H9 (cell line): ENCODE measurements around the gene TRPM1. TPM values are rescaled to one million over a fixed set of nuclear protein-coding genes. Genes with fewer than 3 reads are reported as not detected.

Experiments used
- DNase-seq: peaks from one replicate; pipeline ENCODE4 v3.0.0-alpha.2; 2017
- H2AFZ ChIP-seq: one replicate; pipeline ENCODE4 v1.6.1; 2013; ENCODE audit warnings: mild to moderate bottlenecking, low read length, control low read depth, moderate library complexity
- H2AK5ac ChIP-seq: 2 replicates; pipeline ENCODE4 v1.6.1; 2013; ENCODE audit warnings: low read length, control low read depth, mixed read lengths; ENCODE audit not compliant: insufficient read length
- H2BK120ac ChIP-seq: one replicate; pipeline ENCODE4 v1.6.1; 2013; ENCODE audit warnings: low read depth, mild to moderate bottlenecking, low read length, control low read depth, inconsistent platforms; ENCODE audit not compliant: poor library complexity, severe bottlenecking
- H2BK12ac ChIP-seq: 2 replicates; pipeline ENCODE4 v1.6.1; 2013; ENCODE audit warnings: low read length, control low read depth, mixed read lengths, low read depth; ENCODE audit not compliant: insufficient read length
- H2BK15ac ChIP-seq: 2 replicates; pipeline ENCODE4 v1.6.1; 2013; ENCODE audit warnings: low read depth, low read length, control low read depth
- H2BK20ac ChIP-seq: one replicate; pipeline ENCODE4 v1.6.1; 2013; ENCODE audit warnings: low read depth, mild to moderate bottlenecking, low read length, control low read depth, inconsistent platforms; ENCODE audit not compliant: poor library complexity, severe bottlenecking
- H2BK5ac ChIP-seq: 2 replicates; pipeline ENCODE4 v1.6.1; 2013; ENCODE audit warnings: low read length, control low read depth, mixed read lengths; ENCODE audit not compliant: insufficient read length
- H3K14ac ChIP-seq: 2 replicates; pipeline ENCODE4 v1.6.1; 2013; ENCODE audit warnings: low read length, control low read depth; ENCODE audit not compliant: insufficient read depth
- H3K18ac ChIP-seq: 2 replicates; pipeline ENCODE4 v1.6.1; 2013; ENCODE audit warnings: low read depth, mild to moderate bottlenecking, mixed read lengths, low read length, control low read depth; ENCODE audit not compliant: insufficient read length
- H3K23ac ChIP-seq: 2 replicates; pipeline ENCODE4 v1.6.1; 2013; ENCODE audit warnings: low read length, control low read depth, mixed read lengths, low read depth; ENCODE audit not compliant: insufficient read length
- H3K23me2 ChIP-seq: 2 replicates; pipeline ENCODE4 v1.6.1; 2013; ENCODE audit warnings: low read depth, mild to moderate bottlenecking, mixed read lengths, low read length, control low read depth; ENCODE audit not compliant: insufficient read length, poor library complexity, severe bottlenecking
- H3K27ac ChIP-seq: 2 replicates; pipeline ENCODE4 v1.5.1; 2013; ENCODE audit warnings: low read length, control low read depth, mixed read lengths, low read depth; ENCODE audit not compliant: insufficient read length
- H3K27me3 ChIP-seq: 2 replicates; pipeline ENCODE4 v1.6.1; 2013; ENCODE audit warnings: low read length, control low read depth, inconsistent platforms; ENCODE audit not compliant: insufficient read depth
- H3K4ac ChIP-seq: 2 replicates; pipeline ENCODE4 v1.6.1; 2013; ENCODE audit warnings: low read depth, mild to moderate bottlenecking, control low read depth, inconsistent platforms, low read length, moderate library complexity
- H3K4me1 ChIP-seq: 2 replicates; pipeline ENCODE4 v1.6.1; 2013; ENCODE audit warnings: low read length, control low read depth, inconsistent platforms; ENCODE audit not compliant: insufficient read depth
- H3K4me2 ChIP-seq: 2 replicates; pipeline ENCODE4 v1.6.1; 2013; ENCODE audit warnings: low read length, control low read depth, mixed read lengths; ENCODE audit not compliant: insufficient read length, insufficient read depth
- H3K56ac ChIP-seq: 2 replicates; pipeline ENCODE4 v1.6.1; 2013; ENCODE audit warnings: low read depth, mild to moderate bottlenecking, mixed read lengths, low read length, control low read depth; ENCODE audit not compliant: insufficient read length
- H3K79me1 ChIP-seq: 2 replicates; pipeline ENCODE4 v1.6.1; 2013; ENCODE audit warnings: low read depth, mild to moderate bottlenecking, moderate library complexity, low read length, control low read depth, inconsistent platforms; ENCODE audit not compliant: insufficient read depth, poor library complexity, severe bottlenecking
- H3K79me2 ChIP-seq: 2 replicates; pipeline ENCODE4 v1.6.1; 2013; ENCODE audit warnings: low read length, control low read depth, inconsistent platforms; ENCODE audit not compliant: insufficient read depth
- H3K9ac ChIP-seq: 2 replicates; pipeline ENCODE4 v1.6.1; 2013; ENCODE audit warnings: low read length, control low read depth, mixed read lengths; ENCODE audit not compliant: insufficient read length; ENCODE audit errors: extremely low read depth
- H3K9me3 ChIP-seq: one replicate; pipeline ENCODE4 v1.6.1; 2013; ENCODE audit warnings: low read depth, low read length, inconsistent platforms; ENCODE audit not compliant: control insufficient read depth
- H3T11ph ChIP-seq: one replicate; pipeline ENCODE4 v1.6.1; 2013; ENCODE audit warnings: mild to moderate bottlenecking, low read length, control low read depth, inconsistent platforms
- H4K20me1 ChIP-seq: one replicate; pipeline ENCODE4 v1.6.1; 2013; ENCODE audit not compliant: control insufficient read depth, insufficient read length, insufficient read depth
- H4K5ac ChIP-seq: 2 replicates; pipeline ENCODE4 v1.6.1; 2013; ENCODE audit warnings: low read depth, mild to moderate bottlenecking, mixed read lengths, low read length, control low read depth; ENCODE audit not compliant: insufficient read length
- H4K8ac ChIP-seq: replicated peaks from 2 replicates; pipeline ENCODE4 v1.6.1; 2013; ENCODE audit warnings: low read length, control low read depth, mixed read lengths, low read depth; ENCODE audit not compliant: insufficient read length
- H4K91ac ChIP-seq: 2 replicates; pipeline ENCODE4 v1.6.1; 2013; ENCODE audit warnings: low read depth, mild to moderate bottlenecking, moderate library complexity, mixed read lengths, low read length, control low read depth; ENCODE audit not compliant: insufficient read length
- H3K27ac Mint-ChIP-seq, 3 experiments: 2 replicates in 2 of 3; 3 replicates in 1 of 3; pipeline ENCODE4 v1.8.0; 2020 to 2021; ENCODE audit warnings: mixed read lengths in 3 of 3, mild to moderate bottlenecking in 1 of 3, moderate library complexity in 1 of 3
- H3K27me3 Mint-ChIP-seq: 2 replicates; pipeline ENCODE4 v1.8.0; 2021; ENCODE audit warnings: low read depth, mild to moderate bottlenecking, moderate library complexity, mixed read lengths
- H3K36me3 Mint-ChIP-seq, 3 experiments: 2 replicates in 2 of 3; 3 replicates in 1 of 3; pipeline ENCODE4 v1.8.0; 2020 to 2021; ENCODE audit warnings: low read depth in 3 of 3, mixed read lengths in 3 of 3; ENCODE audit not compliant: insufficient read depth in 1 of 3
- H3K4me1 Mint-ChIP-seq, 2 experiments: 2 replicates each; pipeline ENCODE4 v1.8.0; 2020; ENCODE audit warnings: mixed read lengths in 2 of 2
- H3K4me3 Mint-ChIP-seq, 2 experiments: 2 replicates in 1 of 2; 3 replicates in 1 of 2; pipeline ENCODE4 v1.8.0; 2020 to 2021; ENCODE audit warnings: mild to moderate bottlenecking in 2 of 2, mixed read lengths in 2 of 2, moderate library complexity in 1 of 2
- H3K9me3 Mint-ChIP-seq, 2 experiments: 2 replicates in 1 of 2; 3 replicates in 1 of 2; pipeline ENCODE4 v1.8.0; 2020; ENCODE audit warnings: mild to moderate bottlenecking in 2 of 2, mixed read lengths in 2 of 2, moderate library complexity in 1 of 2
- CTCF ChIP-seq: fragments of 200-600 bp; sonication (generic); conservative IDR thresholded peaks from 3 replicates; pipeline ENCODE4 v1.8.0; 2021; ENCODE audit warnings: antibody characterized with exemption, mild to moderate bottlenecking
- WGBS: extraction: QIAGEN DNeasy Blood & Tissue Kit; methylation state at CpG from one replicate; pipeline ENCODE4 v1.1.7; 2013; ENCODE audit warnings: missing lambda C conversion rate, low lambda C conversion rate, mixed read lengths; ENCODE audit not compliant: insufficient read length; ENCODE audit errors: extremely low coverage; 5-methylcytosine and 5-hydroxymethylcytosine counted together
- total RNA-seq: library from RNA; stranded (reverse); gene quantifications from 2 replicates; pipeline ENCODE4 v1.2.1, GENCODE V29; 2021

The TRPM1 gene
- total RNA-seq, 1 experiment from 2014 or later = not detected

- no peak overlapping the region for H3K23ac ChIP-seq
- H3K9ac ChIP-seq = no peak overlapping the region
- Mint-ChIP-seq H3K4me3 (no peak overlapping the region), H3K27ac (0 out of 7 replicates have a peak overlapping the region, but pooled peaks of 1 of the 3 experiments have one; percentile 2), H3K9me3 (peaks cover 21 to 24% of the 10 kb centered on the region in 2 experiments), H3K4me1 (peaks cover 16 to 18% of the 10 kb centered on the region in 2 experiments), H3K27me3 (no peaks in the 10 kb centered on the region; the same call in 1 of the 2 replicates), H3K36me3 (peaks cover 6 to 19% (median 7%) of the 10 kb centered on the region in 3 experiments; a peak in 6 of 7 replicates)
- H4K91ac ChIP-seq = no peak overlapping the region
- H3K4ac ChIP-seq = no peak overlapping the region
- no peak overlapping the region for H3K27ac ChIP-seq
- TF ChIP-seq CTCF = no peak
- H3K27me3 ChIP-seq = no peaks in the 10 kb centered on the region
- no peaks in the 10 kb centered on the region for H3K9me3 ChIP-seq
- H2BK12ac ChIP-seq = no peak overlapping the region
- no peak overlapping the region for H2BK15ac ChIP-seq
- no peak overlapping the region for H2AK5ac ChIP-seq
- WGBS = no CpG with 5 or more reads among the region's 2 CpGs
- H3K79me1 ChIP-seq = no peaks in the 10 kb centered on the region
- H3K79me2 ChIP-seq = no peaks in the 10 kb centered on the region
- no peak overlapping the region for H3K14ac ChIP-seq
- H4K8ac ChIP-seq = no peak overlapping the region
- no peak overlapping the region for H4K5ac ChIP-seq
- H2BK120ac ChIP-seq = no peak overlapping the region
- no peak overlapping the region for H2AFZ ChIP-seq
- no peak overlapping the region for H2BK20ac ChIP-seq
- no peaks in the 10 kb centered on the region for H3K23me2 ChIP-seq
- H3T11ph ChIP-seq = no peak overlapping the region
- H3K18ac ChIP-seq = no peak overlapping the region
- H3K4me2 ChIP-seq = no peak overlapping the region
- H4K20me1 ChIP-seq = no peaks in the 10 kb centered on the region
- H3K56ac ChIP-seq = no peak overlapping the region
- no peak overlapping the region for H2BK5ac ChIP-seq
- DNase-seq = no peak
- no peaks in the 10 kb centered on the region for H3K4me1 ChIP-seq
Observed at GRCh38 chr15:31013863-31014607, 87.5 kb downstream of the TRPM1 start.
